Neuron (in vitro differentiated cells): ENCODE results near the gene NQO1.

Experiments
- H2AFZ ChIP-seq: one replicate; pipeline ENCODE4 v1.6.1; 2013; ENCODE audit warnings: low read depth, mild to moderate bottlenecking, inconsistent platforms, low read length, moderate library complexity
- H3K27me3 ChIP-seq: one replicate; pipeline ENCODE4 v1.6.1; 2013; ENCODE audit warnings: low read length; ENCODE audit not compliant: insufficient read depth
- H3K36me3 ChIP-seq: one replicate; pipeline ENCODE4 v1.6.1; 2013; ENCODE audit warnings: low read length; ENCODE audit not compliant: insufficient read depth
- H3K4me1 ChIP-seq: one replicate; pipeline ENCODE4 v1.6.1; 2013; ENCODE audit warnings: low read length; ENCODE audit not compliant: insufficient read depth
- H3K4me3 ChIP-seq: 2 replicates; pipeline ENCODE4 v1.5.1; 2013; ENCODE audit warnings: mild to moderate bottlenecking, low read length, moderate library complexity
- H3K9me3 ChIP-seq: one replicate; pipeline ENCODE4 v1.6.1; 2013; ENCODE audit warnings: low read length

The NQO1 gene

DNA sequence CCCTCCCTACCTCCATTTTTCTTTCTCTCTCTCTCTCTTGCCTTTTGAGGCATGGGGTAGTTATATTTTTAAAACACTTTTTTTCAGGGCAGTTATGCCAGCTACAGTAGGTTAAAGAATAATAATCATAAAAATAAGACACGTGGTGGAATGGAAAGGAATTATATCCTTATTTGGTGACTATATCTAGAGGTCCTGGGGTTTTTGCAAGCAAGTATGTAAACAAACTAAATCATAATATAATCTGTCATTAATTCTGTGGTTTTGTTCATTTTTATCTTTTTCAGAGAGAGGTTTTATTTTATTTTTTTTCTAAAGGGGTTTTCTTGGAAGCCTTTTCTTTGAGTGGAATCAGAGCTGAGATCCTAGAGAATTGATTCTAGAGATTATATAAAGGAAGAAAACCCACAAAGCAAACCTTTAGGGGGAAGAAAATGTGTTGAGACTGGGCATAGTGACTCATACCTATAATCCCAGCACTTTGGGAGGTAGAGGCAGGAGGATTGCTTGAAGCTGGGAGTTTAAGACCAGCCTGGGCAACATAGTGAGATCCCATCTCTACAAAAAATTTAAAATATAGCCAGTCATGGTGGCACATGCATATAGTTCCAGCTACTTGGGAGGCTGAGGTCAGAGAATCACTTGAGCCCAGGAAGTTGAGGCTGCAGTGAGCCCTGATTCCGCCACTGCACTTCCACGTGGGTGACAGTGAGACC, 53.2 kb downstream of the NQO1 start:
- Histone ChIP-seq H3K4me3 (no peak overlapping the region), H3K9me3 (no peaks in the 10 kb centered on the region), H2AFZ (no peak overlapping the region), H3K4me1 (no peaks in the 10 kb centered on the region), H3K36me3 (peaks cover 39% of the 10 kb centered on the region), H3K27me3 (no peaks in the 10 kb centered on the region)

DNA sequence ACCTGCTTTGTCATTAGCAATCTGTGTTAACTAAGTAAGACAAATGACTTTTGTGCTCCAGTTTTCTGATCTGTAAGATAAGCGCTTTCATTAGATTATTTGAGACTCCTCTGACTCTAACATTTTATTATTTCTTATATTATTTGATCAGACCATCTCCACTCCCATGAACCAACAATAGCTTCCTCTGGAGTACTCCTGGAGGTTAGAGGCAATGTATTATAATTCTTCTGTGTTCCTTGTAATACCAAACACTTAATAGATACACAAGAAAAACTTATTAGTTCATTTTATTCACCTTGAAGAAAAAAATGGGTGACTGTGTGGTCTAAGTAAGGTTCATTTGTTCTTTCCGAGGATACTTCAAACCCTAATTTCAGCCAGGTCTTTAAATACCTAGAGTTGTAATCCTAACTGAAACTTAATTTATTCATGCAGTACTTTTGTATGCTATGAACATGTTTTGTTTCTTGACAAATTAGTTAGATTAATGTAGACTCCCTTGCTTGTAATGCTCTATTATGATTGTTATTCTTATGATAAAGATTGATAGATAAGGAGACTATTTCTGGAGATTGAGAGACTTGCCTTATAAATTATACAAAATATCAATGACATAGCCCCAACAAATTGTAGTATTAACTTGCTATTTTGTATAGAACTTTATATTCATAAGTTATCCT, 53.9 kb downstream of the NQO1 start:
- Histone ChIP-seq H3K9me3 (no peaks in the 10 kb centered on the region), H3K27me3 (no peaks in the 10 kb centered on the region), H3K4me1 (no peaks in the 10 kb centered on the region), H3K4me3 (no peak overlapping the region), H3K36me3 (peaks cover 37% of the 10 kb centered on the region), H2AFZ (no peak overlapping the region)

DNA sequence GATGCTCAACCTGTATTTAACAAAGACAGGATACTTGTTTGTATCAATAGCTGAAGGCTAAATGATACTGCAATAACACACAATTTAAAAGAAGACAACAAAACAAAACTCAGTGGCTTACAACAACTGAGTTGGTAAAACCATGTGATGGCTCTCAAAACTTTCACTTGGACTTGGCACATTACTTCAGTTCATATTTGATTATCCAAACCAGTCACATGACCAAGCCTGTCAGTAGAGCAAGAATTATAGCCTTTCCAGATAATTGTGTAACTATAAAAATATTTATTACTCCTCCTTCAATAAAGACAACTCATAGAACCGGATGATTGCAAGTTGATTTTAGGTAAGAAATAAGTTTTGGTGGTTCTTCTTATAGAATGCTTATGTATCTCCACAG, 56.8 kb downstream of the NQO1 start:
- Histone ChIP-seq H3K36me3 (peaks cover 23% of the 10 kb centered on the region), H3K4me3 (no peak overlapping the region), H3K4me1 (no peaks in the 10 kb centered on the region), H2AFZ (no peak overlapping the region), H3K27me3 (no peaks in the 10 kb centered on the region), H3K9me3 (no peaks in the 10 kb centered on the region)

DNA sequence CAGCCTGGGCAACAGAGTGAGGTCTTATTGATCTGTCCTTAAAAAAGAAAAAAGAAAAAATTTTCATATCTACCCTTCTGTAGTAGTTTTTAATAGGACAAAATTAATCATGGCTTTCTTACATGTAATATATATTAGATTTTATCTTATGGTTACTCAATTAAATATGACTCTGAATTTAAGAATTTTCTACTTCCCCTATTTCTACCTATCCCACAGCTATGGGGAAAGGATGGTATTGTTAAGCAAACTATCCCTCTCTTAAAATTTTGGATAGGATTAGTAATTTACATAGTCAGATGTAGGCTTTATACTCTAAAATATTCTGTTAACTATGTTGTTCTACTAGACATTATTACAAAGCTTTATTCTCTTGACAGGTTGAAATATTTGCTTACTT, 62.5 kb downstream of the NQO1 start:
- H2AFZ ChIP-seq, result no peak overlapping the region
- H3K36me3 ChIP-seq, result peaks cover 22% of the 10 kb centered on the region
- H3K27me3 ChIP-seq, result no peaks in the 10 kb centered on the region
- H3K4me3 ChIP-seq, result no peak overlapping the region
- H3K4me1 ChIP-seq, result no peaks in the 10 kb centered on the region
- no peaks in the 10 kb centered on the region for H3K9me3 ChIP-seq

DNA sequence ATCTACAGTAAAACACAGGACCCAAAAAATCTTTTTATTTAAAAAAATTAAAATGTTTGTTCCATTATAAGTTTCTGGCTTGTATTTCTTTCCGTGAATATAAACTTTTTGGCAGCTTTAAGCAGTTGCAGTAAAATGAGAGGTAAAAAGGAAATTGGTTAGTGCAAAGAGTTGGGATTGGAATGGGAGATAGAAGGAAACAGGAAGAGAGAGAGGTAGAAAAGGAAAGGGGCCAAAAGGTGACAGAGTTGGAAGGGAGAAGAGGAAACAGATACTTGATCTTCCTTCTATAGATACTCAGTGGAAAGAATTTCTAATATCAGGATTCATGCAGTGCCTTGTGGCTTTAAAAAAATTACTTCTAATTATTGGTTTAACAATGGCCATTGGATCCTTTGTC, 63.5 kb downstream of the NQO1 start:
- Histone ChIP-seq H3K27me3 (no peaks in the 10 kb centered on the region), H2AFZ (no peak overlapping the region), H3K9me3 (no peaks in the 10 kb centered on the region), H3K36me3 (peaks cover 22% of the 10 kb centered on the region), H3K4me3 (no peak overlapping the region), H3K4me1 (no peaks in the 10 kb centered on the region)

DNA sequence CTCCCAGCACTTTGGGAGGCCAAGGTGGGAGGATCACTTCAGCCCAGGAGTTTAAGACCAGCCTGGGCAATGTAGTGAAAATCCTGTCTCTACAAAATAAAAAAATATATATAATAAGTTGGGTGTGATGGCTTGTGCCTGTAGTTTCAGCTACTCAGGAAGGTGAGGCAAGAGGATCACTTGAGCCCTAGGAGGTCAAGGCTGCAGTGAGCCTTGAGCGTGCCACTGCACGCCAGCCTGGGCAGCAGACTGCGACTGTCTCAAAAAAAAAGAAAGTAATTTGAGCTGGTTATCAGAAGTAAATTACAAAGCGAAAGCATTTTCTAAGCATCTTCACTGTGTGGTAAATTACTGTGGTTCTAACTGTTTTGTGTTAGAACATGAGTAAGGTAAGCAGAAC, 66.2 kb downstream of the NQO1 start:
- Histone ChIP-seq H3K9me3 (no peaks in the 10 kb centered on the region), H3K36me3 (peaks cover 30% of the 10 kb centered on the region), H3K4me1 (no peaks in the 10 kb centered on the region), H2AFZ (no peak overlapping the region), H3K4me3 (no peak overlapping the region), H3K27me3 (no peaks in the 10 kb centered on the region)
